Amniotic stem cell (primary cell): ENCODE results near the gene NRXN3.

Experiments used
- DNase-seq: peaks from one replicate; lab custom pipeline; 2025; lab: John Stamatoyannopoulos, UW

Gene NRXN3

GRCh38 chr14:78927261-78927660 lies 757.1 kb downstream of the NRXN3 start:
- DNase-seq = no peak

DNA sequence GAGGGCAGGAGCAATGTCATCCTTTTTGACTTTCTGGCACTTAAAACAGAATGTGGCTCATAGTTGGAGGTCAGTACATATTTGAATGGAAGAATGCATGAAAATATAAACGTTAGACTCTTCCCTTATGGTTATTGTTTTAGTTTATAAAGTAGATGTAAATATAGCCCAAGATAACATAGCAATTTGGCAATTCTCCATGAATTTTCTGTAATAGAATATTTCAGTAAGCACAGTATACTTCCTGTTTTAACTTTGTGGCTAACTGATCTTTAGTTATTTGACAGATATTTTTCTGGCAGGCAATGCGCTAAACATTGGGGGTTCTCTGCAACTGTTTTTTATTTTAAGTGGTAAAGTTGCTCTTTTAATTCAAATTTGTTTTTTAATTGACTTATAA lies 763.0 kb downstream of the NRXN3 start:
- no peak for DNase-seq

DNA sequence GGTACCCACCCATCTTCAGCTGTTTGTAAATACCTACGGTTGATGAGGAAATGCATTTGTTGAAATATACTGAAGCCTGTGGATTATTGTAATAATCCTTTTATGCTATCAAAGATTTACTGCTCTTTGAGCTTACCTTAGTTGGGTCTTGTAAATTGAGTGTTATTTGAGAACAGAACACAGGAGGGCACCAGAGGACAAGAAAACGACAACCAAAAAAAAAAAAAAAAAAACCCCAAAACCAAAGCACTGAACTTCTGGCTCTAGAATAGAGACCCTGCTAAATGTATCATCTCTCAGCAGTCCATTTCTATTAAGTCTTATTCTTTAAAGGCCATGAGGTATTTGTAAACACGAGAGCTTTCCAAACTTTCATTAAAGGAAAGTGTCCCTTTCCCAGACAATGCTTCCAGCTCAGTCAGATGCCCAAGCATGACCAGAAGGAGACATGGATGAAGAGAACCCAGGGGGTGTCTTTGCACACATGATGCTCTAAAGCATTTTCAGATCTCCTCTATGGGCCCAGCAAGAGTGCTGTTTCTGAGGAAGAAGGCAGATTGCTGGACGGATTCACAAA lies 763.9 kb downstream of the NRXN3 start:
- no peak for DNase-seq

- no peak for DNase-seq
These were observed 776.8 kb downstream of the NRXN3 start for GRCh38 chr14:78946949-78947348.

DNA sequence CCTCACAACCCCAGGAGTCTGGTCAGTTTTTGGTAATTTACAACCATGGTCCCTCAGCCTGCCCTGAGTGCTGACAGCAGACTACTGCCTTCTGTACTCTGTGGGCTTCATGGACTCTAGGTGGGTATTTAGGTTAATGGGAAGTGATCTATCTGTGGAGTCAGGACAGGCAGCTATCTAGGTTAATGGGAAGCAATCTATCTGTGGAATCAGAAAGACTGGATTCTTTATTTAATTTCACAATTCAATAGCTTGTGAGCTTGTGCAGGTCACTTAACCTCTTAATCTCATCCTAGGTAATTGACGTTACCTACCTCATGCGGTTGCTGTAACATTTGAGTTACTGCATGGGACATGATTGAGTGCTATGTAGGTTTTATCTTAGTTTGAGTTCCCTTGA lies 777.5 kb downstream of the NRXN3 start:
- DNase-seq = no peak

- DNase-seq = peak; percentile 12
These were observed 780.5 kb downstream of the NRXN3 start for GRCh38 chr14:78950649-78951048.

- no peak for DNase-seq
These were observed 781.4 kb downstream of the NRXN3 start for GRCh38 chr14:78951602-78952001.

- DNase-seq = peak; percentile 72
These were observed 789.6 kb downstream of the NRXN3 start for GRCh38 chr14:78959674-78960264.

- peak; percentile 9 for DNase-seq
These were observed 797.1 kb downstream of the NRXN3 start for GRCh38 chr14:78967111-78967809.

GRCh38 chr14:78968265-78968664 lies 798.1 kb downstream of the NRXN3 start:
- no peak for DNase-seq

- DNase-seq = no peak
These were observed 800.5 kb downstream of the NRXN3 start for GRCh38 chr14:78970677-78971076.

DNA sequence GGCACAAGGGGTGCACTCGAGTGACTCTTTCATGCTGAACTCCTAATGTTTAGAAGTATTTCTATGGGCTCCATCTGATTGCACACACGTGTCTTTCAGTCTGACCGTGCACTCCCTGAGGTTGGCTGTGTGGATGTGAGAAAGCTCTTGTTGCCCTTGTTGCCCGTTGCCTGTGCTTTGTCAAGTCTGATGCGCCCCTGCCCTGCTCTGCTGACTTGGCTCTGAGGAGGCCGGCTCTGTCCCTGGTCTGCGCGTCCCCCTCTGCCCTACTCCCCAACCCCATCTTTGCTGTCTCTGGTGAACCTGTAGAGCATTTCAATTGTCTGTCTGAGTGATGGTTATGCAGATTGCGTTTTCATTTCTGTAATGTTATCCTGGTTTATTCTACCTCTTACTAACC lies 802.3 kb downstream of the NRXN3 start:
- DNase-seq = no peak

- DNase-seq = no peak
These were observed 804.5 kb downstream of the NRXN3 start for GRCh38 chr14:78974691-78975090.

DNA sequence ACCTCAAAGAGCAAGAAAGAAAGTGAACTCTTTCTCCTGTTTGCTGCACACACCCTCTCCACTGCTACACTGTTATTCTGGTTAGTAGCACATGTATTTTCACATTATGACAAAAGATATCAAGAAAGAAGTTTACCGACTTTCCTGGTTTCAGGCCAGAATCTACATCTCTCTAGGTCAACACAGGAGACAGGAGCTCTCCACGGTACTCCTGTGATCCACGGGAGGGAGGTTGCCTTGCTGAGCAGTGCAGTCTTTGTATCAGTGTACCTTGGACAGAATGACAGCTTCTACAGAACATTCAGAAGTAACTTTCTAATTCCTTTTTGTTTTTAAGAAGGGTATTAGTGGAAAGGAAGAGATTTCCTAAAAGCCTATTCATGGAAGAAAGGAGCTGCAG lies 805.6 kb downstream of the NRXN3 start:
- no peak for DNase-seq

DNA sequence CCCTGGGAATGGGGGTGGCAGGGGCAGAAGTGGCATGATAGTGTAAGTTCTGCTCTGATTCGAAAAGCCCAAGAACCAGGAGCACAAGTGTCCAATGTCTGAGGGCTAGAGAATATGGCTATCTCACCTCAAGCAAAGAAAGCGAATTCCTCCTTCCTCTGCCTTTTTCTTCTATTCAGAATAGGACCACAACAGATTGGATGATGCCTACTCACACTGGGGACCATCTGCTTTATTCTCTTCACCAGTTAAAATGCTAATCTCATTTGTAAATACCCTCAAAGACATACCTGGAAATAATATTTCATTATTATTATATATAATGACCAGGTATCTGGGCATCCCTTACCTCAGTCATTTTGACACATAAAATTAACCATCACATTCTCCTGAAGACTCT lies 808.7 kb downstream of the NRXN3 start:
- no peak for DNase-seq

DNA sequence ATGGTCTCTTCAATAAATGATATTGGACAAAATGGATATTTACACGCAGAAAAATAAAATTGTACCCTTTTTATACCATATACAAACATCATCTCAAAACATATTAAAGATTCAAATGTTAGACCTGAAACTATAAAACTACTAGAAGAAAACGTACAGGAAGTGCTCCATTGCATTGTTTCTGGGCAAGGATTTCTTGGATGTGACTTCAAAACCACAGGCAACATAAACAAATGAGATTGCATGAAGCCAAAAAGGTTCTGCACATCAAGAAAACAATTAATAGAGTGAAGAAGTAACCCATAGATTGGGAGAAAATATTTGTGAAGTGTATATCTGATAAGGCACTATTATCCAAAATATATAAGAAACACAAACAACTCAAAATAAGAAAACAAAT lies 812.4 kb downstream of the NRXN3 start:
- DNase-seq = no peak

- no peak for DNase-seq
These were observed 813.0 kb downstream of the NRXN3 start for GRCh38 chr14:78983126-78983525.

DNA sequence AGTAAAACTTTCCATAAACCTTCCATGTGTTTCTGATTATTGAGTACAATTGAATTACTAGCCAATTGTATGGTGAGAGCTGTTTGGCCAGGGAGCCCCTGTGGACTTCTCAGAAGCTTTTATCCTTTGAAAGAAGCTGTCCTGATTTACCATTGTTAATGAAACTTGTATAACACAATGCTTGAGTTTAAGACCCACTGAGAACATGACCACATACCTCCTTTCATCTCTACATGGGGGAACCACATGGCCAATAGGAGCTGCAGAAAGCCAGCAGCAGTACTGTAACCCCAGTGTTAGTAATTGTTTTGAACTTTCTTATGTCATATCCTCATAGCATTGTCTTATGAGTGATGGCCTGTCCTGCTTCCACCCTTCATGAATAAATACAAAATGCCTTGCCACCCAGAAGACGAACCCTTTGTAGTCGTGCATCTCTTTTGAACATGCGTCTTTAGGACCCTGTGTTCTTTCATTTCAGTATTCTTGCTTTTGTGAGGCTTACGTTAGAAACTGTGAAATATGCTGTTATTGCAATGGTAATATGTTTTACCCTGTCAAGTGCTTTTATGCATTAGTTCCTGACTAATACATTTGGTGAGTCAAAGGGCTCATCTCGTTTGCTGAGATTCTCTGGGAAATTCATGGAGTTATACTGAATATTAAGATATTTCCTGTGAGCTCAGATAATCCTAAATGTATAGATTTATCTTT lies 815.7 kb downstream of the NRXN3 start:
- DNase-seq = no peak

DNA sequence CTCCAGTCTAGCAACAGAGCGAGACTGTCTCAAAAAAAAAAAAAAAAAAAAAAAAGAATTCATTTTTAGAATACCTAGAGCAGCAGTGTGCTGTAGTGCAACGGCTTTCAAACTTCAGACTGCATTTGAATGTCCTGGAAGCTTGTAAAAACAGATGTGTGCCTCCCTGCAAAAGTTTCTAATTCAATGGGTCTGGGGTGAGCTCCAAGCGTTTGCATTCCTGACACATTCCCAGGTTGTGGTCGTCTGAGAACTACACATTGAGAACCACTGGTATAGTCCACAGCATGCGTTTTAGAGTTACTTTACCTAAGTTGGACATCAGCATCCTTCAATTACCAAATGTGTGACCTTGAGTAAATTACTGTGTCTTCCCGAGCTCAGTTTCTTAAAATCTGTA lies 816.8 kb downstream of the NRXN3 start:
- DNase-seq = no peak

GRCh38 chr14:78989221-78989620 lies 819.0 kb downstream of the NRXN3 start:
- DNase-seq = no peak

DNA sequence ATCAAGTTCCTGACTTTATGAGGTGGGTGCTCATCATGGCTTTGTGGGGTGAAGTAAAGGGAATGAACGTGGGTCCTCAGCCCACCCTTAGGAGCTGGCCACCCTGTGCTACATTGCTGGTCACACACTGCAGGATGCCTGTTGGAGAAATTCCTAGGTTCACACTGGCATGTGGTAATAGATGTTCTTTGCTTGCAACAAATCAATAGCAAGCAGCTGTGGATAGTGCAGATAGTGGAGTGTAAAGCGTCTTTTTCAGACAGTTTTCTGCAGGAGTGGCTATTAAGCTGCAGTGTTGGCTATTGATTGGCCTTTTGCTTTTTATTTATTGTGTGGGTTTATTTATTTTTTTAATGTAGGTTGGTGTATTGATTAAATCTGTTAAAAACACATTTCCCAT lies 822.7 kb downstream of the NRXN3 start:
- no peak for DNase-seq

- no peak for DNase-seq
These were observed 827.6 kb downstream of the NRXN3 start for GRCh38 chr14:78997811-78998210.

- no peak for DNase-seq
These were observed 839.1 kb downstream of the NRXN3 start for GRCh38 chr14:79009286-79009685.
